Measurements from ENCODE around the gene FBXO15.

Gene FBXO15

GRCh38 chr18:74147779-74148542 is at the start of gene FBXO15, which contains the start of gene TIMM21:
Gene FBXO15 (minus strand): TSS chr18:74147834. CDS start chr18:74147785, 49 bp downstream.
Gene TIMM21 (plus strand): TSS chr18:74148523. CDS start chr18:74148809, 286 bp downstream.
- peak; percentile 94 for DNase-seq

DNA sequence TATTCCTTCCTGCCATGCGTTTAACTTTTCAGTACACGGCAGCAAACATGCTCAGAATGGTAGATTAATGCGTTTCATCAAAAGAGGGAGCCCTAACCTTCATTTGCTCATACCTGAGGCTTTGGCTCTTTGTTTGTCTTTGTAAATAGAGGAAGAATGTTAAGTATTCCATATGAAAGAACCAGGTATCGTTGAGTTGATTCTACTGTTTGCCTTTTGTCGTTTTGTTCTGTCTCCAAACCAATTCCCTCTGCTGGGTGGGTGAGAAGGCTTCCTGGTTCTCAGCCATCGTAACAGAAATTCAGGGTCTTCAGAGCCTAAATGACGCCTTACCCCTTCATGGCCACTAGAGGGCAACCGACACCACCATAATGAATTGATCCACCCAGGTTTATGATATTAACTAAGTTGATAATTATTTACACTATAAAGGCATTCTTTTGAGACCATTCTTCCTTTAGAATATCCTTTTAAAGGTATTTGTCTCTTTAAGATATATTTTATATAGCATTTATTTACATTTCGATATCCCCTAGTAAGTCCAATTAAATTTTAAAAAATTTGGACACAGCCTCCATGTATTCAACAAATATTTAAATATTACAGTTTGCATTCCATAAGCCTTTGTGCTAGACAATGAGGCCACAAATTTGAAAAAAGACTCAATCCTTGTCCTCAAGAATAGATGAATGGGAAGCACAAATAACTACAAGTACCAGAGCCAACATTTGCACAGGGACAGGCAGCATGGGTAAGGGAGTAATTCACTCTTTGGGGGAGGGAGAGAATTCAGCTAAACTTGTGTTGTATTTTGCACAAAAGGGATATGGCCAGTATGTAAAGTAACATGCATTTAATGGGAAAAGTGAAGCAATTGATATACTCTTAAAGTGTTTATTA is 48.8 kb upstream of the FBXO15 start:
- peak; percentile 20 for DNase-seq

- DNase-seq = no peak
These were observed 47.1 kb upstream of the FBXO15 start for GRCh38 chr18:74194691-74195090.

DNA sequence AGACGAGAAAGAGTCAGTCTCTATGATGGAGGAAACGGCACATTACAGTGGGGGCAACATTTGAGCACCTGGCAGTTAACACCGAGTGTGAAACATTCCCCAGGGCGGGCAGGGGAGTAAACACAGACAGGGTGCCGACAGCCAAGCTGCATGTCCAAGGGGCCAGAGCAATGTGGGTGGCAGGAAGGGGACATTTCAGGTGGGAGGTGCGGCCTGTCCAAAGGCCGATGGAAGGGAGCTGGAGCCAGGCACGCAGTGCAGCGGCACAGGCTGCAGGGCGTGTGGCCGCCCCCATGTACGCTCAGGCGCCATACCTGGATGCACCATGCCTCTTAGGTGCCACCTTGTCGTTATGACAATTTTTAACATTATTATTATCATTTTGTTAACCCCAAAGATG is 43.9 kb upstream of the FBXO15 start:
- no peak for DNase-seq

GRCh38 chr18:74190086-74190485 is 42.5 kb upstream of the FBXO15 start:
- DNase-seq = no peak

DNA sequence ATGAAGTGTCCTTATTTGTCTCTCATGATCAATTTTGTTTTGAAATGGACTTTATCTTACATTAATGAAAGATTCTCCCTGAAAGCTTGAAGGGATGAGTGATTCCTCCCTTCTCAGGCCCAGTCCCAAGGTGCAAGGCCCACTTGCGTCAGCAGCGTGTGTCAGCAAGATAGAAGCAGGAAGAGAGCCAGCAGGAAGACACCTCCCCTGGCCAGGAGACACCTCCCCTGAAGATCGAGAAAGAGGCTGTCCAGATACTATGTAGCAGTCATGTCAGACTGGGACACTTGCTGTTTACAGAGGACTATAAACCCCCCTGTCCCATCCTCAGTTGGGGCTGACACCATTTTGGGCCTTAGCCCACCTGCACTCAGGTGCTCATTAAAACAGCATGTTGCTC is 39.0 kb upstream of the FBXO15 start:
- no peak for DNase-seq

GRCh38 chr18:74185860-74186259 is 38.2 kb upstream of the FBXO15 start:
- no peak for DNase-seq

DNA sequence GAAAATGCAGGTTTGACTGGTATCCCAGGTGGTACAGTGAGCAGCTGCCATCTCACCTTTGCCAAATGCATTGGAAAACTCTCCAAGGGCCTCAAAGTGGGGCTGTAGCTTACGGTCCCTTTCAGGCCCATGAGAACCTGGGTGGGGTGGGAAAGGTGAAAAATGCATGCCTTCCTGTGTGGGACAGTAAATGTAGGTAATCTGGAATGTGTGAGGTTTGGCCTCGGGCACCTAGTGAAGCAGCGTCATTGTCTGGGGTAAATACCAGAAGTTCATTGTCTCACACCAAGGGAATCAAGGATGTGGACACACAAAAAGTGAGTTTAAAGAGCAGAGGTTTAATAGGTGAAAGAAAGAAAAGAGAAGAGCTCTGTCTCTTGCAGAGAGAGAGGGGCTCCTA is 37.2 kb upstream of the FBXO15 start:
- no peak for DNase-seq

DNA sequence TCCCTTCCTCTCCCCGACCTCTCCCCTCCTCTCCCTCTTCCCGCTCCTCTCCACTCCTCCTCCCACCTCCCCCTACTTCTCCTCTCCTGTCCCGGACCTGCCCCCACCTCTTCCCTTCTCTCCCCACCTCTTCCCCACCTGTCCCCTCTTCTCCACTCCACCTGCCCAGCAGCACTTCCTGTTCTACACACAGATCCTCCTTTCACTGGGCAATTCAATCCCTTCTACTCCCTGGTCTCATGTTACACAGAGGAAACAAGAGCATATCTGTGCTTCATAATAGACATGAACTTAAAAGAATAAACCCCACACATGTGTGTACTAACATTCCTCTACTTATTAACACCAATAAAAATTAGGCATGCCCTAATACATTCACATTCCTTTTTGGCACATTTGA is 35.5 kb upstream of the FBXO15 start:
- DNase-seq = no peak

DNA sequence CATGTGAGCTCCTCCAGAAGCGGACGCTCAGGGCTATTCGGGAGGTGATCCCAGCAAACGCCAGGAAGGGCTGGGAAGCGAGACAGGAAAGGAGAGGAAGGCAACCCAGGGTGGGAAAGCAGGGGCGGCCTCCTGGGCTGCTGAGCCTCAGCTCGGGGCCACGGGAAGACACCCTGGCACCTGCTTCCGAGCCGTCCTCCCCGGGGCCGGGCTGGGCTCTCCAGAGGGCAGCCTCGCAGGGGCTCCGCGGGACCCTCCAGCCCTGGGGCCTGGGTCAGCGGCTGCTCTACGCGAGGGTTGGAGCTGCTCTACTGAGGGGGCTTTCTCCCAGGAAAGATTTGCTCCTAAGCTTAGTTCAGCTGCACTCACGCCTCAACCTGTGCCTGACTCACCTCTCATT is 34.7 kb upstream of the FBXO15 start:
- no peak for DNase-seq

DNA sequence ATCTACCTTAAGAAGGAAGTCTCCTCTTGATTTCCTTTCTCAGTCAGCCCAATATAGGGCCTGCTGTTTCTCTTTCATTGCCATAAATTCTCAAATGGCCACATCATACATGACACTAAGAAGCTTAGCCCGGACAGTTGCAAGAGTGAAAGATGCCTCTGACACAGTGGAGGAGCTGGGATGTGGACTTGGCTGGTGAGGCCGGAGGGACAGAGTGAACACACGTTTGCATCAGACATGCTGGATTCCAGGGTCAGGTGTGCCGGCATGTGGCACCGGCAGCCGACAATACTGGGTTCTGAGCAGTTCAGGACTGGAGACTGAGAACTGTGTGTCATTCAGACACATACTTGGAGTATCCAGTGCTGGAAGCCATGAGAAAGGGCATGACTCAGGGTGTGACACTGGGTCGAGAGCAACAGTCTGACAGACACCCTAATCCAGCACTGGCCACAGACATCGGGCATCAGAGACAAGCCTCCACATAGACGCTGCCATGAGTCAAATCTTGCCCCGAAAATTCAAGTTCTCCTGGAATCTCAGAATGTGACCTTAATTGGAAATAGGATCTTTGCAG is 32.1 kb upstream of the FBXO15 start:
- DNase-seq = no peak

DNA sequence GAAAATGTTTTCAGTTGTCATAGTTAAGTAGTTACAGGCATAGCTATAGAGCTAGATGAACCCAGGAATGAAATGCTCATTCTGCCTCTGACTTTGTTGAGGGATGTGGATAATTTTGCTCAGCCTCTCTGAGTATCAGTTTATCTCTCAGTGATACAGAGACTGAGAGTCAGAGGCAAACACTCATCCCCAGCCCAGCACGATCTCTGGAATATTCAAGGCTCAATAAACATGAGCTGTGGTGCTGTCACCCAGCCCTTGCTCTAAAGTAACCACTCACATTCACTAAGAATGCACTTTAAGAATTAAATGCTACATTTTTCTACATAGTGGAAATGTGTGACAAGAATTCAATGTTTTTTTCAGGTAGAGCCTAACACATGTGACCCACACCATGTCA is 31.2 kb upstream of the FBXO15 start:
- DNase-seq = no peak

- no peak for DNase-seq
These were observed 28.0 kb upstream of the FBXO15 start for GRCh38 chr18:74175658-74176057.

GRCh38 chr18:74173434-74173750 is 25.8 kb upstream of the FBXO15 start:
- no peak for DNase-seq

DNA sequence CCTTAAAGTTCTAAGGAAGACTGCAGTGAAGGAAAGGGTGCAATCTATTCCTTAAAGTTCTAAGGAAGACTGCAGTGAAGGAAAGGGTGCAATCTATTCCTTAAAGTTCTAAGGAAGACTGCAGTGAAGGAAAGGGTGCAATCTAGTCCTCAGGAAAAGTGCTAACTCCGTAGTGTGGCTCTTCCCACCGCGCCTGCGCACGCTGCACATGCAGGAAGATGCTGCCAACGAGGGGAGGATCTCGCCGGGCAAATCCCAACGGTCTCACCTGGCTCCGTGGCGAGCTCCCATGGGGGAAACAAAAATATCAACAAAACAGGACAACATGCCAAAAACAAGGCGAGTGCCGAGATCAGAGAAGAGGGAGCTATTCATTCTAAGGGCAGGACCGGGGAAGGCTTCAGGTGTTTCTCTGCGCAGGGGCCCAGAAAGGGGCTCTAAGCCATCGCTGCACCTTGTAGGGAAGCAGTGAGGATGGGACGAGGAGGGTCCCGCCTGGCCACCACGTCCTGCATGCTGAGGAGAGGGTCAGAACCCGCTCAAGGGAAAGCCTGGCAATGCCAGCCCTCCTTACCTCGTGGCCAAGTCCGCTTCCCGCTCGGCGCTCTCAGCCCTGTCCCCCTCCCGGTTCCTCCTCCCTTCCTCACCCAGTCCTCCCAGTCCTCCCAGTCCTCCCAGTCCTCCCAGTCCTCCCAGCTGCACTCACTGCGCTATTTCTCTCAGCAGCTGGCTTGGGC is 25.2 kb upstream of the FBXO15 start:
- no peak for DNase-seq

- DNase-seq = no peak
These were observed 24.4 kb upstream of the FBXO15 start for GRCh38 chr18:74171910-74172606.

DNA sequence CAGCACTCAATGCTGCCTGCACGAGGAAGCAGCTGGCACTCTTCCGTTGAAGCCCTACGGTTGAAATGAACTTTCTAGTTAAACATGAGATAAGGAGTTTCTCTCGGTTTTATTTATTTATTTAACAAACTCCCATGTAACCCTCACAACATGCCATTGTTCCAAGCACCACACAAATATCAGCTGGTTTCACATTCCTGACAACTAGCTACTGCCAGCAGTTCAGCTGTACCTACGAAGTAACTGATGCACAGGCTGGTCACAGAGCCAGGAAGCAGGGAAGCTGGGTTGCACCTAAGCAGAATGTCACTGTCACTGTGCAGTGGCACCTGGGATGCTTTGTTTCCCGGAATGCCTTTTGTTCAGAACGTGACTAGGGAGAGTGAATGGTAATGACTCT is 18.8 kb upstream of the FBXO15 start:
- no peak for DNase-seq

GRCh38 chr18:74163019-74163660 is 15.5 kb upstream of the FBXO15 start:
- DNase-seq = no peak

DNA sequence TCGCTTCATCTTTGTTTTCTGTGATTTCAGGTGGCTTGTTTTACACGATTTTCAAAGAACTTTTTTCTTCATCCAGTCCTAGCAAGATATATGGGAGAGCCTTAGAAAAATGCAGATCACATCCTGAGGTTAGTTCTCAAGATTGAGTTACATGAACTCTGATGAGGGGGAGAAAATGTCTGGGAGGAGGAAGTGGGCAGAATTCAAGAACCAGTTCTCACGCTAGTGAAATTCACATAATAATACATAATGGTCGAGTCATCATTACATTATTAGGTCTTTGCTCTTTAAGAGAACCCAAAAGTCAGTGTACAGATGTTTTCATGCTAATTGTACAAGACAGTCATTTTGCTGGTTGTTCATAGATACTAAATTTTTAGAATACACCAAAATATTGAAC is 7.6 kb upstream of the FBXO15 start:
- no peak for DNase-seq

DNA sequence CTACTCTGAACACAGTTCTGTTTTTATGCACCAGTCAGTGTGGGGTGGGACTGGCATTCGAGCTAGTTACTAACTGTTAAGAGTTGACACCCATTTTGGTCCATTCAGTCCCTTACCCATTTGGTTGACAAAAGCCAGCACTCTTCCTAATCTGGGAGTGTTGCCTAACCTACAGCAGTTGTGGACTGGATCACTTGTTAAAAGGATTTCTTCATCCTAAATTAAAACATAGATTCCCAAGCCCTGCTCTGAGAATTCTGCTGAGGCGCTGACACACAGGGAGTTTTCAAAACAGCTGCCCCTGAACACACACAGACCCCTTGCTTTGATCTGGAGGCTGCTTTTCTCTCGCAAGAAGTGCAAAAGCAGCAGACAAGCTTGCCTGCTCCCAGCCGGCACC is 7.1 kb upstream of the FBXO15 start:
- DNase-seq = no peak

- no peak for DNase-seq
These were observed 6.2 kb upstream of the FBXO15 start for GRCh38 chr18:74153793-74154192.

- DNase-seq = no peak
These were observed 5.7 kb upstream of the FBXO15 start for GRCh38 chr18:74153377-74153776.
